ENCODE measurements around the gene RNF207. TPM values are rescaled to one million over a fixed set of nuclear protein-coding genes. Genes with fewer than 3 reads are reported as not detected.
A peak's percentile ranks its signal among the peaks of the same experiment; 100 is the strongest.

RNF207 gene
- total RNA-seq, 1 donor from 2014 or later, result 3.1 TPM

- Histone ChIP-seq H4K20me1 (ENCODE audit: low read depth) (peaks cover 62% of the 10 kb centered on the region), H3K27me3 (no peaks in the 10 kb centered on the region), H3K36me3 (peaks cover 18% of the 10 kb centered on the region), H3K4me2 (peak overlapping the region; percentile 93), H2AFZ (replicated peaks) (no peak overlapping the region), H3K4me1 (peaks cover 19% of the 10 kb centered on the region), H3K27ac (no peak overlapping the region), H3F3A (ENCODE audit: low read depth) (peaks cover 22% of the 10 kb centered on the region), H3K79me2 (ENCODE audit: low read depth) (peaks cover 66% of the 10 kb centered on the region), H3K4me3 (peak overlapping the region; percentile 84), H3K9me3 (ENCODE audit: low read depth) (no peaks in the 10 kb centered on the region), H3K9ac (peak overlapping the region; percentile 92)
- Mint-ChIP-seq H3K4me3 (peak overlapping the region; percentile 92), H3K27me3 (ENCODE audit: insufficient read depth, low read depth) (peaks cover 4% of the 10 kb centered on the region), H3K4me1 (peaks cover 31% of the 10 kb centered on the region), H3K9me3 (no peaks in the 10 kb centered on the region), H3K36me3 (peaks cover 19% of the 10 kb centered on the region), H3K27ac (no peak overlapping the region)
- no peak for DNase-seq (ENCODE audit: low spot score)
- TF ChIP-seq EZH2 (IDR thresholded peaks at IDR 0.05), result no peak
- no peak for TF ChIP-seq EZH2phosphoT487 (IDR thresholded peaks at IDR 0.05)
- no peak for TF ChIP-seq CTCF (IDR thresholded peaks at IDR 0.05)
Measured at GRCh38 chr1:6197746-6198427, 8.0 kb upstream of the RNF207 start.

- H3K4me3 ChIP-seq, result peak overlapping the region; percentile 84
- peaks cover 57% of the 10 kb centered on the region for H3K79me2 ChIP-seq (ENCODE audit: low read depth)
Measured at GRCh38 chr1:6198646-6199297, 7.1 kb upstream of the RNF207 start.

More at GRCh38 chr1:6198646-6199297, 7.1 kb upstream of the RNF207 start:
- Histone ChIP-seq H3K4me2 (peak overlapping the region; percentile 93), H3F3A (ENCODE audit: low read depth) (peaks cover 19% of the 10 kb centered on the region), H3K27ac (peak overlapping the region; percentile 18), H2AFZ (replicated peaks) (no peak overlapping the region), H4K20me1 (ENCODE audit: low read depth) (peaks cover 53% of the 10 kb centered on the region), H3K27me3 (no peaks in the 10 kb centered on the region), H3K9me3 (ENCODE audit: low read depth) (no peaks in the 10 kb centered on the region), H3K4me1 (peaks cover 19% of the 10 kb centered on the region), H3K9ac (peak overlapping the region; percentile 92), H3K36me3 (peaks cover 15% of the 10 kb centered on the region)
- Mint-ChIP-seq H3K4me3 (peak overlapping the region; percentile 92), H3K9me3 (no peaks in the 10 kb centered on the region), H3K27me3 (ENCODE audit: insufficient read depth, low read depth) (peaks cover 4% of the 10 kb centered on the region), H3K27ac (peak overlapping the region; percentile 58), H3K36me3 (peaks cover 13% of the 10 kb centered on the region), H3K4me1 (peaks cover 31% of the 10 kb centered on the region)
- DNase-seq (ENCODE audit: low spot score), result no peak
- no peak for TF ChIP-seq EZH2phosphoT487 (IDR thresholded peaks at IDR 0.05)
- TF ChIP-seq EZH2 (IDR thresholded peaks at IDR 0.05), result no peak
- no peak for TF ChIP-seq CTCF (IDR thresholded peaks at IDR 0.05)
